Loucy (cell line): ENCODE measurements around the gene ATP11B.
"Not testable (repeated sequence)": the region's sequence is repeated elsewhere in the genome, so short reads cannot be mapped to it uniquely, and the experiment has no call there.

Experiments
- EZH2phosphoT487 ChIP-seq: fragments of 200-600 bp; IDR thresholded peaks from 2 replicates; pipeline ENCODE4 v1.6.1; 2018; ENCODE audit warnings: antibody characterized with exemption, mild to moderate bottlenecking, moderate library complexity, borderline replicate concordance
- TF ChIP-seq, protein P1 (sequence below): fragments of 200-600 bp; sonication (generic); conservative IDR thresholded peaks from 2 replicates; pipeline ENCODE4 v1.5.1; 2014; ENCODE audit warnings: mild to moderate bottlenecking, antibody characterized with exemption, low read length

DNA sequence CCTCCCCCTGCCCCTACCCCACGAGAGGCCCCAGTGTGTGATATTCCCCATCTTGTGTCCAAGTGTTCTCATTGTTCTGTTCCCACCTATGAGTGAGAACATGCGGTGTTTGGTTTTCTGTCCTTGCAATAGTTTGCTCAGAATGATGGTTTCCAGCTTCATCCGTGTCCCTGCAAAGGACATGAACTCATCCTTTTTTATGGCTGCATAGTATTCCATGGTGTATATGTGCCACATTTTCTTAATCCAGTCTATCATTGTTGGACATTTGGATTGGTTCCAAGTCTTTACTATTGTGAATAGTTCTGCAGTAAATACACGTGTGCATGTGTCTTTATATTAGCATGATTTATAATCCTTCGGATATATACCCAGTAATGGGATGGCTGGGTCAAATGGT is 29.0 kb downstream of the ATP11B start:
- TF ChIP-seq, protein P1, sequence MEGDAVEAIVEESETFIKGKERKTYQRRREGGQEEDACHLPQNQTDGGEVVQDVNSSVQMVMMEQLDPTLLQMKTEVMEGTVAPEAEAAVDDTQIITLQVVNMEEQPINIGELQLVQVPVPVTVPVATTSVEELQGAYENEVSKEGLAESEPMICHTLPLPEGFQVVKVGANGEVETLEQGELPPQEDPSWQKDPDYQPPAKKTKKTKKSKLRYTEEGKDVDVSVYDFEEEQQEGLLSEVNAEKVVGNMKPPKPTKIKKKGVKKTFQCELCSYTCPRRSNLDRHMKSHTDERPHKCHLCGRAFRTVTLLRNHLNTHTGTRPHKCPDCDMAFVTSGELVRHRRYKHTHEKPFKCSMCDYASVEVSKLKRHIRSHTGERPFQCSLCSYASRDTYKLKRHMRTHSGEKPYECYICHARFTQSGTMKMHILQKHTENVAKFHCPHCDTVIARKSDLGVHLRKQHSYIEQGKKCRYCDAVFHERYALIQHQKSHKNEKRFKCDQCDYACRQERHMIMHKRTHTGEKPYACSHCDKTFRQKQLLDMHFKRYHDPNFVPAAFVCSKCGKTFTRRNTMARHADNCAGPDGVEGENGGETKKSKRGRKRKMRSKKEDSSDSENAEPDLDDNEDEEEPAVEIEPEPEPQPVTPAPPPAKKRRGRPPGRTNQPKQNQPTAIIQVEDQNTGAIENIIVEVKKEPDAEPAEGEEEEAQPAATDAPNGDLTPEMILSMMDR: not testable (repeated sequence)
- not testable (repeated sequence) for TF ChIP-seq EZH2phosphoT487
